CD1c-positive myeloid dendritic cell (primary cell): ENCODE results near the gene SIL1.
"Not testable (repeated sequence)": the region's sequence is repeated elsewhere in the genome, so short reads cannot be mapped to it uniquely, and the experiment has no call there.

ENCODE experiments used
- DNase-seq: peaks from one replicate; pipeline ENCODE4 v3.0.0-alpha.2; 2016; ENCODE audit errors: extremely low spot score

Gene SIL1

GRCh38 chr5:139108063-139108824 is 89.9 kb downstream of the SIL1 start:
- DNase-seq = no peak

GRCh38 chr5:139105621-139106071 is 92.5 kb downstream of the SIL1 start:
- no peak for DNase-seq

- no peak for DNase-seq
Measured at GRCh38 chr5:139104577-139105276, 93.4 kb downstream of the SIL1 start.

GRCh38 chr5:139103762-139104161 is 94.4 kb downstream of the SIL1 start:
- DNase-seq = no peak

GRCh38 chr5:139100825-139101224 is 97.3 kb downstream of the SIL1 start:
- DNase-seq = no peak

- peak; percentile 65 for DNase-seq
Measured at GRCh38 chr5:139094154-139095131, 103.7 kb downstream of the SIL1 start.

GRCh38 chr5:139092741-139093343 is 105.3 kb downstream of the SIL1 start:
- no peak for DNase-seq

GRCh38 chr5:139091439-139092156 is 106.6 kb downstream of the SIL1 start:
- DNase-seq = no peak

- no peak for DNase-seq
Measured at GRCh38 chr5:139090581-139090980, 107.6 kb downstream of the SIL1 start.

- no peak for DNase-seq
Measured at GRCh38 chr5:139088024-139088423, 110.1 kb downstream of the SIL1 start.

GRCh38 chr5:139082813-139083498 is 115.2 kb downstream of the SIL1 start:
- no peak for DNase-seq

- no peak for DNase-seq
Measured at GRCh38 chr5:139079991-139080610, 118.1 kb downstream of the SIL1 start.

GRCh38 chr5:139079225-139079990 is 118.8 kb downstream of the SIL1 start:
- no peak for DNase-seq

- no peak for DNase-seq
Measured at GRCh38 chr5:139078345-139078744, 119.8 kb downstream of the SIL1 start.

GRCh38 chr5:139077899-139078298 is 120.3 kb downstream of the SIL1 start:
- DNase-seq = no peak

- DNase-seq = no peak
Measured at GRCh38 chr5:139076111-139076510, 122.1 kb downstream of the SIL1 start.

GRCh38 chr5:139075066-139076050 is 122.8 kb downstream of the SIL1 start:
- DNase-seq = peak; percentile 41

- not testable (repeated sequence) for DNase-seq
Measured at GRCh38 chr5:139073956-139074355, 124.2 kb downstream of the SIL1 start.
